ENCODE data around the gene ADAM20. TPM values are rescaled to one million over a fixed set of nuclear protein-coding genes. Genes with fewer than 3 reads are reported as not detected.

Gene ADAM20
- total RNA-seq: 1 to 10 TPM in 4 of 6 donors, under 1 TPM in 2; 0.34 to 4.3 (median 1.2) TPM

DNA sequence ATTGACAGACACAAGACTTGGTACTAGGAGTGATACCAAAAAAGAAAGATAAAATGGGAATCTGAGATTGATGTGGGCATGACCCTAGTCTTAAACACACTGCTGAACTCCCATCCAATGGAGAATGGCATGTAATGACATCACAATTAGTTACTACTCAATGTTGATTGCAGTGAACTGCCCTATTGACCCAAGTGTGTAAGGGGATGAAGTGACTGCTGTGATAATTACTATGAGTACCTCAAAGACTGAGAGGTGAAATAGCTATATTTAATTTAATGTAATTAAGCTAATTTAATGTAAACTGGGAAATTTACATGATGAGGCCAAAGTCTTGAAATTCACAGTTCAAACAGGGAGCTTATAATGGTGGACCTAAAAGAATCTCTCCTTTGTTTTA is at the start of gene ADAM20:
Gene ADAM20 (minus strand): TSS at position 101 of the 400 bp plus-strand sequence. CDS start 10,247 bp downstream, outside the sequence.
- Histone ChIP-seq H3K4me1 (no peaks in the 10 kb centered on the region), H3K36me3 (no peaks in the 10 kb centered on the region), H3K9me3 (peaks cover 0 to 6% (median 0%) of the 10 kb centered on the region in 4 donors), H3K4me3 (no peak within 1 kb of the TSS), H3K27me3 (no peaks in the 10 kb centered on the region), H3K27ac (no peak within 1 kb of the TSS)
- DNase-seq (no peak), ATAC-seq (ENCODE audit: low FRiP score in 2 of 2) (no peak)
- TF ChIP-seq POLR2A (IDR thresholded peaks at IDR 0.05): no peak
- TF ChIP-seq, protein P1, sequence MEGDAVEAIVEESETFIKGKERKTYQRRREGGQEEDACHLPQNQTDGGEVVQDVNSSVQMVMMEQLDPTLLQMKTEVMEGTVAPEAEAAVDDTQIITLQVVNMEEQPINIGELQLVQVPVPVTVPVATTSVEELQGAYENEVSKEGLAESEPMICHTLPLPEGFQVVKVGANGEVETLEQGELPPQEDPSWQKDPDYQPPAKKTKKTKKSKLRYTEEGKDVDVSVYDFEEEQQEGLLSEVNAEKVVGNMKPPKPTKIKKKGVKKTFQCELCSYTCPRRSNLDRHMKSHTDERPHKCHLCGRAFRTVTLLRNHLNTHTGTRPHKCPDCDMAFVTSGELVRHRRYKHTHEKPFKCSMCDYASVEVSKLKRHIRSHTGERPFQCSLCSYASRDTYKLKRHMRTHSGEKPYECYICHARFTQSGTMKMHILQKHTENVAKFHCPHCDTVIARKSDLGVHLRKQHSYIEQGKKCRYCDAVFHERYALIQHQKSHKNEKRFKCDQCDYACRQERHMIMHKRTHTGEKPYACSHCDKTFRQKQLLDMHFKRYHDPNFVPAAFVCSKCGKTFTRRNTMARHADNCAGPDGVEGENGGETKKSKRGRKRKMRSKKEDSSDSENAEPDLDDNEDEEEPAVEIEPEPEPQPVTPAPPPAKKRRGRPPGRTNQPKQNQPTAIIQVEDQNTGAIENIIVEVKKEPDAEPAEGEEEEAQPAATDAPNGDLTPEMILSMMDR (IDR thresholded peaks at IDR 0.05): no peak
- no peak for TF ChIP-seq POLR2AphosphoS5 (IDR thresholded peaks at IDR 0.05)
- TF ChIP-seq EP300 (IDR thresholded peaks at IDR 0.05): no peak

DNA sequence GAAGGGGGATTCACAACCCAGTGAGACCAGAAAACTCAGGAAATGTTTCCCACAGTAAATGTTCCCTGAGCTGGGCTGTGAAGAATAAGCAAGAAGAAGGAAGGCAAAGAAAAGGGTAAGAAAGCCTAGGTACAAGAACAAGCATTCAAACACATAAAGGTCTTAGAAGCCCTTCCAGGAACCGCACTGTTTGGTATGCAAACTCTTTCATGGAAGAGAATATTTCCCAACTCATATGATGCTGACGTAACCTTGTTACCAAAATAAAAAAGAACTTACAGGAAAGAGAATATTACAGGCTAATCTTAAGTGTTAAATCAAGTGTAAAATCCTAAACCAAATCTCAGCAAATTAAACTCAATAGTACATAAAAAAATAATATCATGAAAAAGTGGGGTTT is 42.1 kb upstream of the ADAM20 start:
- no peak for DNase-seq
- peak overlapping the region in 1 of 4 donors; percentile 55 for H3K27ac ChIP-seq
- H3K4me1 ChIP-seq: no peaks in the 10 kb centered on the region
- no peaks in the 10 kb centered on the region for H3K9me3 ChIP-seq
- WGBS, 2 donors: 69 to 77% methylated on average over 2 of the region's 2 CpGs
- no peaks in the 10 kb centered on the region for H3K27me3 ChIP-seq
- no peak for ATAC-seq (ENCODE audit: low FRiP score in 2 of 2)
- no peak overlapping the region for H3K4me3 ChIP-seq
- TF ChIP-seq POLR2AphosphoS5 (IDR thresholded peaks at IDR 0.05): no peak
- TF ChIP-seq, protein P1 (IDR thresholded peaks at IDR 0.05): no peak
- no peak for TF ChIP-seq EP300 (IDR thresholded peaks at IDR 0.05)
- TF ChIP-seq POLR2A (IDR thresholded peaks at IDR 0.05): no peak
- H3K36me3 ChIP-seq: peaks cover 9 to 31% (median 12%) of the 10 kb centered on the region in 4 donors

DNA sequence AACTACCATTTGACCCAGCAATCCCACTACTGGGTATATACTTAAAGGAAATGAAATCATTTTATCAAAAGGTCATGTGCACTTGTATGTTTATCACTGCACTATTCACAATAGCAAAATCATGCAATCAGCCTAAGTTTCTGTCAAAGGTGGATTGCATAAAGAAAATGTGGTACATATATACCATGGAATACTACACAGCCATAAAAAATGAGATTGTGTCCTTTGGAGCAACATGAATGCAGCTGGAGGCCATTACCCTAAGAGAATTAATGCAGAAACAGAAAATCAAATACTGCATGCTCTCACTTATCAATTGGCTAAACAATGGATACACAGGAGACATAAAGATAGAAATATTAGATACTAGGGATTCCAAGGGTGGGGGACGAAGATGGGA is 38.2 kb upstream of the ADAM20 start:
- Histone ChIP-seq H3K27ac (no peak overlapping the region), H3K4me1 (no peaks in the 10 kb centered on the region), H3K9me3 (no peaks in the 10 kb centered on the region), H3K27me3 (no peaks in the 10 kb centered on the region), H3K36me3 (peaks cover 0 to 2% (median 0%) of the 10 kb centered on the region in 4 donors), H3K4me3 (no peak overlapping the region)
- ATAC-seq (ENCODE audit: low FRiP score in 2 of 2): no peak
- WGBS, 2 donors: 100% methylated on average over 1 of the region's 1 CpG
- TF ChIP-seq EP300 (IDR thresholded peaks at IDR 0.05) (no peak), POLR2A (IDR thresholded peaks at IDR 0.05) (no peak), POLR2AphosphoS5 (IDR thresholded peaks at IDR 0.05) (no peak)
- TF ChIP-seq, protein P1 (IDR thresholded peaks at IDR 0.05): no peak
- DNase-seq: no peak

DNA sequence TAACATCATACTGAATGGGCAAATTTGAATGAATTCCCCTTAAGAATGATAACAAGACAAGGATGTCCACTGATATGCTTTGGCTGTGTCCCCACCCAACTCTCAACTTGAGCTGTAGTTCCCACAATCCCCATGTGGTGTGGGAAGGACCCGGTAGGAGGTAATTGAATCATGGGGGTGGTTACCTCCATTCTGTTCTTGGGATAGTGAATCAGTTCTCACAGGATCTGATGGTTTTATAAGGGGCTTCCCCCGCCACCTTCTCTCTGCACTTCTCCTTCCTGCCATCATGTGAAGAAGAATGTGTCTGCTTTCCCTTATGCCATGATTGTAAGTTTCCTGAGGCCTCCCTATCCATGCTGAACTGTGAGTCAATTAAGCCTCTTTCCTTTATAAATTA is 36.3 kb upstream of the ADAM20 start:
- H3K27me3 ChIP-seq: no peaks in the 10 kb centered on the region
- 92 to 96% methylated on average over 2 of the region's 2 CpGs for WGBS, 2 donors
- no peak for ATAC-seq (ENCODE audit: low FRiP score in 2 of 2)
- H3K27ac ChIP-seq: no peak overlapping the region
- no peak overlapping the region for H3K4me3 ChIP-seq
- TF ChIP-seq POLR2A (IDR thresholded peaks at IDR 0.05) (no peak), EP300 (IDR thresholded peaks at IDR 0.05) (no peak), POLR2AphosphoS5 (IDR thresholded peaks at IDR 0.05) (no peak)
- TF ChIP-seq, protein P1 (IDR thresholded peaks at IDR 0.05): no peak
- peaks cover 0 to 13% (median 3%) of the 10 kb centered on the region in 4 donors for H3K36me3 ChIP-seq
- no peak for DNase-seq
- no peaks in the 10 kb centered on the region for H3K4me1 ChIP-seq
- no peaks in the 10 kb centered on the region for H3K9me3 ChIP-seq

DNA sequence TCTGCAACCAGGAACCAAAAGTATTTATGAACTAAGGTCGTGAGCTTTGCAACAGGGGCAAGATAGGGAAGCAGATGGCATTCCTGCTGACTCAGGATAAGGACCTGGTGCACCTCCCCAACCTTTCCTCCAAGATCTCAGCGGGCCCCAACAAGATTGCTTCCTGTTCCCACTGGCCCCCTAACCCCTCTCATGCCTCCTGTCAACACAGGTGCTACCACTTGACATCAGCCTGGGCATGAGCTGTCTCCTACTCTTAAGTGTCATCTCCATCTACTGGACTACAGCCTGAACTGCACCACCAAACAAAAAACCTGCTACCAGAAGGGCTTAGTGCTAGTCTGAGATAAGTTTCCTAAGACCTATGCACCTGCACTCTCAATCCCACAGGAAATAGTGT is 33.0 kb upstream of the ADAM20 start:
- no peaks in the 10 kb centered on the region for H3K9me3 ChIP-seq
- DNase-seq (no peak), ATAC-seq (ENCODE audit: low FRiP score in 2 of 2) (peak in 1 of 2 donors; percentile 14)
- no peak for TF ChIP-seq EP300 (IDR thresholded peaks at IDR 0.05)
- TF ChIP-seq, protein P1 (IDR thresholded peaks at IDR 0.05): peak in 4 of 6 experiments; percentile 8 to 45 (median 36)
- H3K4me1 ChIP-seq: no peaks in the 10 kb centered on the region
- H3K4me3 ChIP-seq: no peak overlapping the region
- peaks cover 0 to 42% (median 11%) of the 10 kb centered on the region in 4 donors for H3K36me3 ChIP-seq
- H3K27ac ChIP-seq: no peak overlapping the region
- no peaks in the 10 kb centered on the region for H3K27me3 ChIP-seq
- 37 to 52% methylated on average over 2 of the region's 2 CpGs for WGBS, 2 donors
